Motor neuron (in vitro differentiated cells): ENCODE results near the gene TSPAN1. TPM values are rescaled to one million over a fixed set of nuclear protein-coding genes. Genes with fewer than 3 reads are reported as not detected.
A peak's percentile ranks its signal among the peaks of the same experiment; 100 is the strongest.
"Not testable (repeated sequence)": the region's sequence is repeated elsewhere in the genome, so short reads cannot be mapped to it uniquely, and the experiment has no call there.

Experiments used
- ATAC-seq, 8 experiments: fragments of 200-7000 bp; cut with Tn5 transposase; replicated peaks in 6 of 8; 2 replicates each; pipeline ENCODE4 v1.8.0; 2021; ENCODE audit warnings: mild to moderate bottlenecking in 8 of 8, moderate library complexity in 8 of 8
- H3K27ac ChIP-seq, 2 donors: fragments of 250-450 bp; sonication (Bioruptor Pico); 2 replicates each; pipeline ENCODE4 v1.9.0; 2021; ENCODE audit warnings: antibody characterized with exemption in 2 of 2, mild to moderate bottlenecking in 2 of 2, moderate library complexity in 1 of 2
- H3K4me1 ChIP-seq, 2 donors: fragments of 250-450 bp; sonication (Bioruptor Pico); replicated peaks in 1 of 2; 2 replicates each; pipeline ENCODE4 v1.6.1; 2021; ENCODE audit warnings: antibody characterized with exemption in 2 of 2, mild to moderate bottlenecking in 2 of 2, moderate library complexity in 1 of 2
- H3K4me3 ChIP-seq, 5 donors: fragments of 250-450 bp; sonication (Bioruptor Pico); 2 replicates each; pipeline ENCODE4 v1.9.0; 2021; ENCODE audit warnings: antibody characterized with exemption in 5 of 5, mild to moderate bottlenecking in 5 of 5, moderate library complexity in 4 of 5
- WGBS, 10 experiments: fragments of 450-650 bp; shearing (Covaris generic); methylation state at CpG; one replicate each; pipeline ENCODE4 v1.0.0; 2022; 5-methylcytosine and 5-hydroxymethylcytosine counted together
- in situ Hi-C, 9 experiments: fragments of 400-800 bp; cut with MboI; loops; one replicate each; pipeline ENCODE4 v1.15.0; 2021; ENCODE audit warnings: low sequenced_read_pairs in 9 of 9, low pct_unique_long_range_greater_than_20kb in 2 of 9; ENCODE audit not compliant: unreplicated experiment in 9 of 9
- total RNA-seq, 8 experiments: library from RNA; unstranded; fragments of 300-600 nt; gene quantifications; 2 replicates each; pipeline versions ENCODE4 v1.2.3 to v1.2.4, GENCODE V29; 2022

TSPAN1 gene
- total RNA-seq, 8 experiments from 2014 or later = 0.35 to 3.1 (median 1.1) TPM; not detected in 1

GRCh38 chr1:46211051-46211450 is 36.2 kb downstream of the TSPAN1 start:
- ATAC-seq = no peak
- no peak overlapping the region for H3K4me3 ChIP-seq
- H3K27ac ChIP-seq = no peak overlapping the region
- peaks cover 0 to 2% of the 10 kb centered on the region in 2 donors for H3K4me1 ChIP-seq
- WGBS, 10 experiments = 85 to 100% (median 90%) methylated on average over 1 to 2 of the region's 2 CpGs; no CpG with 5 or more reads in 4 of the 10 experiments
- in situ Hi-C loops = no loop called here

GRCh38 chr1:46215504-46215903 is 40.6 kb downstream of the TSPAN1 start:
- no peak overlapping the region for H3K27ac ChIP-seq
- no peak for ATAC-seq
- H3K4me1 ChIP-seq = peaks cover 13% of the 10 kb centered on the region in 2 donors
- in situ Hi-C loops = no loop called here
- no peak overlapping the region for H3K4me3 ChIP-seq

GRCh38 chr1:46218443-46218842 is 43.6 kb downstream of the TSPAN1 start:
- ATAC-seq = peak in 1 of 8 experiments; percentile 53
- no peak overlapping the region for H3K27ac ChIP-seq
- H3K4me3 ChIP-seq = no peak overlapping the region
- WGBS, 10 experiments = 69 to 100% (median 85%) methylated on average over 1 to 8 of the region's 8 CpGs; no CpG with 5 or more reads in 1 of the 10 experiments
- in situ Hi-C loops = no loop called here
- peaks cover 30 to 41% of the 10 kb centered on the region in 2 donors for H3K4me1 ChIP-seq

- Histone ChIP-seq H3K27ac (peak overlapping the region in 1 of 2 donors; percentile 39), H3K4me1 (peaks cover 30 to 41% of the 10 kb centered on the region in 2 donors), H3K4me3 (no peak overlapping the region)
- ATAC-seq = peak in 1 of 8 experiments; percentile 13
- in situ Hi-C loops = no loop called here
- WGBS, 10 experiments = 65 to 93% (median 82%) methylated on average over 2 to 16 of the region's 18 CpGs; no CpG with 5 or more reads in 5 of the 10 experiments
Observed at GRCh38 chr1:46219551-46220520, 44.9 kb downstream of the TSPAN1 start.

- Histone ChIP-seq H3K27ac (no peak overlapping the region), H3K4me1 (peaks cover 30 to 41% of the 10 kb centered on the region in 2 donors), H3K4me3 (no peak overlapping the region)
- in situ Hi-C loops = no loop called here
- WGBS, 10 experiments = 84 to 100% (median 92%) methylated on average over 1 to 3 of the region's 3 CpGs; no CpG with 5 or more reads in 6 of the 10 experiments
- no peak for ATAC-seq
Observed at GRCh38 chr1:46220808-46221207, 45.9 kb downstream of the TSPAN1 start.

- Histone ChIP-seq H3K4me1 (peaks cover 30 to 41% of the 10 kb centered on the region in 2 donors), H3K4me3 (no peak overlapping the region), H3K27ac (peak overlapping the region; percentile 31 to 46)
- ATAC-seq = peak in 5 of 8 experiments; percentile 17 to 81 (median 66)
- 0 to 57% (median 7%) methylated on average over 1 to 4 of the region's 4 CpGs; no CpG with 5 or more reads in 5 of the 10 experiments for WGBS, 10 experiments
- in situ Hi-C loops = no loop called here
Observed at GRCh38 chr1:46221749-46222148, 46.9 kb downstream of the TSPAN1 start.

GRCh38 chr1:46223055-46223454 is 48.2 kb downstream of the TSPAN1 start:
- in situ Hi-C loops = not testable (repeated sequence)
- 26 to 92% (median 70%) methylated on average over 2 to 11 of the region's 11 CpGs; no CpG with 5 or more reads in 3 of the 10 experiments for WGBS, 10 experiments

GRCh38 chr1:46223472-46223943 is 48.6 kb downstream of the TSPAN1 start:
- Histone ChIP-seq H3K27ac (no peak overlapping the region), H3K4me1 (peaks cover 30 to 41% of the 10 kb centered on the region in 2 donors), H3K4me3 (no peak overlapping the region)
- peak; percentile 68 to 99 (median 90) for ATAC-seq
- WGBS, 10 experiments = 0 to 46% (median 15%) methylated on average over 1 to 5 of the region's 6 CpGs; no CpG with 5 or more reads in 1 of the 10 experiments
- in situ Hi-C loops = no loop called here

More at GRCh38 chr1:46223055-46223454, 48.2 kb downstream of the TSPAN1 start:
- H3K27ac ChIP-seq, H3K4me3 ChIP-seq: not testable (repeated sequence)
- H3K4me1 ChIP-seq = peaks cover 30 to 41% of the 10 kb centered on the region in 2 donors
- ATAC-seq = peak in 4 of 8 experiments; percentile 0 to 11 (median 2)

- in situ Hi-C loops = no loop called here
- Histone ChIP-seq H3K27ac (no peak overlapping the region), H3K4me1 (peaks cover 22 to 33% of the 10 kb centered on the region in 2 donors), H3K4me3 (no peak overlapping the region)
- 83 to 100% (median 89%) methylated on average over 1 to 4 of the region's 4 CpGs; no CpG with 5 or more reads in 3 of the 10 experiments for WGBS, 10 experiments
- no peak for ATAC-seq
Observed at GRCh38 chr1:46224966-46225365, 50.1 kb downstream of the TSPAN1 start.

GRCh38 chr1:46231231-46231630 is 56.3 kb downstream of the TSPAN1 start:
- in situ Hi-C loops, H3K4me1 ChIP-seq, H3K27ac ChIP-seq, H3K4me3 ChIP-seq, ATAC-seq: not testable (repeated sequence)
- WGBS, 10 experiments = 80 to 100% (median 97%) methylated on average over 1 to 3 of the region's 3 CpGs; no CpG with 5 or more reads in 1 of the 10 experiments

Other genes with a start within 250 kb of the TSPAN1 start
- 100 to 1,000 TPM in 1 of 8 experiments, 10 to 100 TPM in 7; 11.6 to 137 (median 39.1) TPM for gene PIK3R3, start 42.5 kb upstream of the TSPAN1 start, total RNA-seq
- gene P3R3URF, start 1.4 kb downstream of the TSPAN1 start, total RNA-seq = not detected
- gene POMGNT1, start 23.3 kb downstream of the TSPAN1 start, total RNA-seq = 10 to 100 TPM; 40.9 to 80.1 (median 59.1) TPM
- 1 to 10 TPM; 1.4 to 2.9 (median 2.3) TPM for gene LURAP1, start 28.2 kb downstream of the TSPAN1 start, total RNA-seq
- gene RAD54L, start 72.7 kb downstream of the TSPAN1 start, total RNA-seq = 10 to 100 TPM in 2 of 8 experiments, 1 to 10 TPM in 2, under 1 TPM in 4; 0.31 to 15.5 (median 1.0) TPM
- gene LRRC41, start 128.5 kb downstream of the TSPAN1 start, total RNA-seq = 10 to 100 TPM; 65.4 to 98.2 (median 85.5) TPM
- 1,000 to 10,000 TPM in 2 of 8 experiments, 100 to 1,000 TPM in 6; 462 to 1,061 (median 717) TPM for gene UQCRH, start 128.6 kb downstream of the TSPAN1 start, total RNA-seq
- 10 to 100 TPM; 14.5 to 22.4 (median 16.2) TPM for gene NSUN4, start 165.7 kb downstream of the TSPAN1 start, total RNA-seq
- gene FAAH, start 219.2 kb downstream of the TSPAN1 start, total RNA-seq = 10 to 100 TPM in 1 of 8 experiments, 1 to 10 TPM in 7; 1.7 to 10.5 (median 8.3) TPM